HT-29 (cell line): Measurements from ENCODE around the gene AAK1. TPM values are rescaled to one million over a fixed set of nuclear protein-coding genes. Genes with fewer than 3 reads are reported as not detected.
A peak's percentile ranks its signal among the peaks of the same experiment; 100 is the strongest.

ENCODE experiments used
- DNase-seq: peaks from one replicate; pipeline ENCODE4 v3.0.0-alpha.2; 2015; ENCODE audit warnings: low spot score
- total RNA-seq: library from RNA; depleted of rRNA; stranded (reverse); fragments of >200 nt; shearing (Covaris generic); gene quantifications from 2 replicates; pipeline ENCODE4 v1.2.3, GENCODE V29; 2014

The AAK1 gene
- total RNA-seq, 1 experiment from 2014 or later = 14.7 TPM

DNA sequence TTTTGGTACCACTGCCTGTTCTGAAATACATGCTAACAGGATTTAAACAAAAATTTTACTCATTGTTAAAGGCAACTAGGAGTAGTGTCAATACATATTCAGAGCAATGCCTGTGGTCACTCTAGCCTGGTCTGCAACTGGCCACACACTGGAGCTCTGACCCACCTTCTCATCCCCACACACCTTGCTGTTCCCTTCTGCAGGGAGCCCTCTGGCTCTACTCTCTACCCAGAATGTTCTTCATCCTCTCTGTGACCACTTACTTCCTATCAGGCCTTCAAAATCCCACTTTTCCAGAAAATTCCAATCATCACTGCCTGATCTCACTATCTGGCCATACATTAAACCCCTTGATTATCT is 104.0 kb downstream of the AAK1 start:
- no peak for DNase-seq

DNA sequence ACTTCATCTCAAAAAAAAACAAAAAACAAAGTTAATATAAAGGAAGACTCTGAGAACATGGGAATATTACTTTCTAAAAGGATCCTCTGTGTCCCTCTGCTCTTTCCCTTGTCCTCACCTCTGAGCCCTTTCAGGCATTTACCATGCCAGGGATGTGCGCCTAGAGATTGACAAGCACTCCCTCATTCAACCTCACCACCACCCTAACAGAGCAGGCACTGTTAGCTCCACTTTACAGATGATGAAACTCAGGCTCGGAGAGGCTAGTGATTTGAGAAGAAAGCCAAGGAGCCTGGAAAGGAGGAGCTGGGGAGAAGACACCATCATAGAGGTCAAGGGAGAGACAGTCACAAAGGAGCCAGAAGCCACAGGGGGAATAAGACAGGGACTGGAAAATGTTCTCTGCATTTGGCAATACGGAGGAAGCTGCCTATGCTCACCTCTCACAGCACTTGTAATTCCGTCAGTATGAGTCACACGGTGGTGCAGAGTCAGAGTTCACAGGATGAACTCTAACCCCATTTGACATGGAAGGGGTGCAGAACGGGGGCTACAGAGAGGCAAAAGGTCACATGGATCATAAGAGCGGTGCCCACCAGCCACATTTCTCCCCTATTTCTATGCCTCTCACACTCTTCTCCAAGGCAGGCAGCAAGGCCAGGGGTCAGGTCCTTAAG is 104.5 kb downstream of the AAK1 start:
- peak; percentile 46 for DNase-seq

DNA sequence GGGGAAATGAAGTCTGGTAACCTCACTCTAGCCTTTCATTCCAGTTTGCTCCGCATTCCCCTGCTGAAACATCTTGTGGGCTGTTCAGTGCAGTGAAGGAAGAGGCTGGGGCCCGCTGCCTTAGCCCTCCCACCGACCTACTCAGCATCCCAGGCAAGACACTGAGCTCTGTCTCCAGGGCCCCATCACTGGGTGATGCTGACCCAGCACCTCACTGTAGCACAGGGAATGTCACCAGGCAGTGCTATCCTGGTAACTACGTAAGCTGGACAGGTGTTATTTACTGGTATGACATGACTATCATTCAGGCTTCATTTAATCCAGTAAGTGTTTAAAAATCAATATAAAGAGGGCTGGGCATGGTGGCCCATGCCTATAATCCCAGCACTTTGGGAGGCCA is 105.3 kb downstream of the AAK1 start:
- no peak for DNase-seq

DNA sequence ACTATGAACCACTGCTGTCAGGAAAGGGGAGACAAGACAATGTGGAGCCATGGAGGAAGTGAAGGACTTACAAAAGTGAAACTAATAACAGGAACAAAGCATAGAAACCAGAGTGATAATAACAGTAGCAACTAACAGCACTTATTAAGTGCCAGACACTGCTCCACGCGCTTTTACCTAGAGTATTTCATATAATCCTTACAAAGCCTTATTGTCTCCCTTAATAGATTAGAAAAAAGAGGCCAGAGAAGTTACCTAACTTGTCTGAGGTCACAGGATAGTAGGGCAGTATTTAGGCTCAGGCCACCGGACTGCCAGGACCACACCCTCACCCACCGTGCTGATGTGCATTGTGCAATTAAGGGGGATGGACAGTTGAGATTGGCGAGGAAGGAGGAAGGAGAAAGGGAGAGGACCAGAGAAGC is 107.7 kb downstream of the AAK1 start:
- no peak for DNase-seq

DNA sequence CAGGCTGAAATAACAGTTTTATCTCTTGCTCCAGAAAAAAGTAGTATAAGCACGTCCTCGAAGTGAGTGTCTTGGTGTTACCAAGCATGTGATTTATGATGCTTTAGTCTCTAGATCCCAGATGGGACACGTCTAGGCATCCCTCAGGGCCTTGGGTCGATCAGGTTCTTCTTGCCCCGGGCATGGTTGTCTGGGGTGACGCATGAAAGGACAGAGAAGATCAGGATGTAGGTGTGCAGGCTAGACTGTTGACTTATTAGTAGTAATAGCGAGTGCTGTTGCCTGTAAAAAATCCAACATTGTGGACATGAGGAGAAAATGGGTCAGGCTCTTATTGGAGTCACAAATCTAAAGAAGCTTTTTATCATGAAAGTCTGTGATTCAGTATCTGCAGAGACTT is 112.4 kb downstream of the AAK1 start:
- no peak for DNase-seq

DNA sequence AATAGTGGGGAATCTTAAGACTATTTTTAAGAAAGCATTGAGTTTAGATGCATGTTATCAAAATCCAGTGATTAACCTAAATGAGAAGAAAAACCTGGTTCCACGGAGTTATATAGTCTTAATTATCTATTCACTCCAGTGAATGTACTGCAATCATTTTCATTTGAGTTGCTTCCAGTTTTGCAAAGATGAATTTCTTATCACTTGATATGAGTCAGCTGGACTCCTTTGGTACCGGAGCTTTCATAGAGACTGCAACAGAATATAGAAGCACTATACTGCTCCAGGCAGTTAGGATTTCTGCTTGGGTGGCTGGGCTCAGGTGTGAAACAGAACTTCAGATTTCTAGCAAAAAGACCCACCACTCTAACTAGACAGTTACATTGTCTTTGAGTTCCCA is 114.1 kb downstream of the AAK1 start:
- no peak for DNase-seq

DNA sequence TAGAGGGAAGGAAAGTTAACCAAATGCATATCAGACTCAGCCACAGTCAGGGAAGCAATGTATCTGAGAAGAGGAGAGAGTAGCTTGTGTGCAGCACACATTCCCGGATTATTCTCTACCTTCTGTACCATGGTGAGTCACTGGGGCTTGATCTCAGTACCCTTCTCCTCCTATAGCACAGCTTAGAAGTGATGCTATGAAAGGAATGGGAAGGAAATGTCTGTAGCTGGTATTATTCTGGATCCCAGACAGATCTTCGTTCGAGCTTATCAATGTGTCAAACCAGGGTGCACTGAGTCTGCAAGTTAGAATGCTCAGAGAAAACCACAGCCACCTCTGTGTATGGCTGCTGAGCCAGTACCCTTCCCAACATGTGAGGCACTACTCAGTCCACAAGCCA is 118.3 kb downstream of the AAK1 start:
- no peak for DNase-seq

DNA sequence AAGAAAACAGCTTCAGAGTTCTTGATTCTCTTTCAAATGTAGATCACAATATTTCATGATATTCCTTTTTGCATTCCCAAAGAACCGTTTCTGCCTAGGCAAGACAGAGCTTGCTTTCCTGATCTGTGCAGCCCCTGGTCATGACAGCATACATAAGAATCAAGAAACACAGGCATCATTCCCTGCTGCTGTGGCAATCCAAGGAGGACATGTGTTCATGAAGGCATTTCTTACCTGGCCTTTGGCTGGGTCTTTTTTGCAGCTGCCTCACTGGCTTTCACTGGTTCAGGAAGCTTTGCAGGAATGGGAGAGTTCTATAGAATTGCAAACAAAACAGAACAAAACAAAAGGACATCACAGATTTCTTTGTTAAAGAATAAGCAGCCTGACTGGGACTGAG is 118.7 kb downstream of the AAK1 start:
- DNase-seq = no peak

DNA sequence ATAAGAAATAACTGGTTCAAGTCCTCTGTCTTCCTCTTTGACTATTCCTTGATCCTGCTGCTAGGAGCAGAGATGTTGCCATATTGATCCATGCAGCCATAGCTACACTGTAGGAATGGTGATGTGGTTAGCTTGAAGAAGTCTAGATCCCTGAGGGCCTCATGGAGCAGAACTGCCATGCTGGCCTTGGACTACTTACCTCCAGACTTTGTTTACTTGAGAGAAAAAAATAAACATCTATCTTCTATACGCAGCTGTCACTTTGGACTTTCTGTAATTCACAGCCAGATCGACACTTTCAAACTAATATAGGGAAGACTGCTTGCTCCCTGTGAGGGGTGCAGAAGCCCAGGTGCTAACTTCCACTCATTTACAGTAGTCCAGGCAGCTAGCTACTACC is 121.8 kb downstream of the AAK1 start:
- no peak for DNase-seq

DNA sequence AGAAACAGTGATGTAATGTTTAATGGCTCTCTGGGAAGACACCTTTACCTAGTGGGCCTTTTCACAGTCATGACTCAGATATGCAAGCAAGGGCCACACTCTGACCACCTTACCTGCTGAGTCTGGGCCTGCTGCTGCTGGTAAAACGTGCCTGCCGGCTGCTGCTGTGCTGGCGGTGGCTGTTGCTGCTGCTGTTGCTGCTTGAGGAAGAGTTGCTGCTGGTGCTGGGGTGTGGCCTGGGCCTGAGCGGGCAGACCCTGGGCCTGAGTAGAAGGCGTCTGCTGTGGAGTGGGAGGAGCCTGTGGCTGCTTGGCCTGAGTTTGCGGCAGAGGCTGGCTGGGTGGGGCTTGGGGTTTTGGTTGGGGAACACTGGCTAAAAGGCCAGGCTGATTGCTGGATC is 124.7 kb downstream of the AAK1 start:
- DNase-seq = no peak

DNA sequence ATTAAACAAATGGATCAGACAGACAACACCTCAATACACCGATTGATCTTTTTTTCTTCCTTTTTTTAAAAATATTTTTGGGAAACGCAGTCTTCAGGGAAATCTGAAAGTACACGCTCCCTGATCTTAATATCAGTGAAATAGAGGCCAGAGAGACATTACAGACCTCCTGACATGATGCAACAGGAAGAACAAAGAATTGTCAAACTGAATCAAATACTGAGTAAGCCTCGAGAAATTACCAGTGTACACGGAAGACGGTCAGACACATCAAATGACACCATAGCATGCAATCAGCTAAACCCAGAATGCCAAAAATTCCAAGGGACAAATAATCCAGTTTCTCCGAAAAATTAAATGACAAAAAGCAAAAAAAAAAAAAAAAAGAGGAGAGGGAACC is 126.1 kb downstream of the AAK1 start:
- DNase-seq = no peak

DNA sequence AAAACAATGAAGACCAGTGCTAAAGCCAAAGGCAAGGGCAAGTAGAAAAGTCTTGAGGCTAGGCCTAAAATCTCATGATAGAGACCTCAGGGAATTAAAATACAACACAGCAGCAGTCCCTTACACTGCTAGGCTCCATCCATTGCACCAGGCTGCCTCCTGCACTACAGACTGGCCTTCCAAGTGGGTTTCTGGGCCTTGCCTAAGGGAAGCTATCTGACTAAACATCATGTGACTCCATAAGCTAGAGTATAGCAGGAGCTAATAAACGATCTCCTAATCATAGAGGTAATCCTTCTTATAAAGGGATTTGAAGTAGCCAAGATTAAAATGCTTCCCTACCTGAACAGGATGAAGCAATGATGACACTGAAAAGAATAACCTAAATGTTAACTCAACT is 128.7 kb downstream of the AAK1 start:
- DNase-seq = no peak

DNA sequence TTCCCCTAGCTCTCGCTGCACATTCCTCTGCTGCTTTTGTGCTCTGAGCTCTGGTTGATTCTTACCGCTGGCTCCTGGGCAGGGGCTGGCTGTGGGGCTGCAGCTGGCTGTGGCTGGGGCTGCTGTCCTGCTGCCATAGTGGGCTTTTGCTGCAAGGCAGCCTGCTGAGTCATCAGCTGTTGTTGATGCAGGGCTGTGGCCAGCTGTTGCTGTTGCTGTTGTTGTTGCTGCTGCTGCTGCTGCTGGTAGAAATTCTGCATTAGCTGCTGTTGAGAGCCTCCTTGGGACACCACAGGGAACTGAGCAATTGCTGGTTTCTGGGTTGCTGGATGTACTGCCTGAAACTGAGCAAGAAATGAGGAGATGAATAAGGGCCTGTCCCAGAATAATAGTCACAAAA is 129.1 kb downstream of the AAK1 start:
- no peak for DNase-seq

DNA sequence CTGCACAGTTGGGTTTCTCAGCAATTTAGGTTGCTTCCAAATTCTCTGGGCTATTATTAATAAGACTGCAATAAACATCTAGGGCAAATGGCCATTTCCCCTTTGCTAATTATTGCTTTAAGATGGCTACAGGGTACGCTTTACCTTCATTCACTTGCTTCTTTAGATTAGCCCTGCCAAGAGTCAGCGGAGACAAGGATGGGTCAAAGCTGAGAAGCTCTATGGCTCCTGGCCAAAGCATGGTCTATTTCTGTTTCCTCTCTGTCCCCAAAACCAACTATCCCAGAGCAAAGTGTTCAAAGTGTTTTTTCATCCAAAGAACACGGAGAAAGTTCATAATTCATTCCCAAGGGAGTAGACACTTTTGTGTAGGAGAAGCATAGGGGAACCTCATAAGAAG is 131.1 kb downstream of the AAK1 start:
- DNase-seq = no peak

DNA sequence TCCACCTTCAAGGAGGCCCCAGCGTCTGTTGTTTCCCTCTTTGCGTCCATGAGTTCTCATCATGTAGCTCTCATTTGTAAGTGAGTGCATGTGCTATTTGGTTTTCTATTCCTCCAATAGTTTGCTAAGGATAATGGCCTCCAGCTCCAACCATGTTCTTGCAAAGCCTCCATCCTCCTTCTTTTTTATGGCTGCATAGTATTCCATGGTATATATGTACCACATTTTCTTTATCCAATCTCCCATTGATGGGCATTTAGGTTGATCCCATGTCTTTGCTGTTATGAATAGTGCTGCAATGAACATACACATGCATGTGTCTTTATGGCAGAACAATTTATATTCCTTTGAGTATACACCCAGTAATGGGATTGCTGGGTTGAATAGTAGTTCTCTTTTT is 133.3 kb downstream of the AAK1 start:
- DNase-seq = no peak

DNA sequence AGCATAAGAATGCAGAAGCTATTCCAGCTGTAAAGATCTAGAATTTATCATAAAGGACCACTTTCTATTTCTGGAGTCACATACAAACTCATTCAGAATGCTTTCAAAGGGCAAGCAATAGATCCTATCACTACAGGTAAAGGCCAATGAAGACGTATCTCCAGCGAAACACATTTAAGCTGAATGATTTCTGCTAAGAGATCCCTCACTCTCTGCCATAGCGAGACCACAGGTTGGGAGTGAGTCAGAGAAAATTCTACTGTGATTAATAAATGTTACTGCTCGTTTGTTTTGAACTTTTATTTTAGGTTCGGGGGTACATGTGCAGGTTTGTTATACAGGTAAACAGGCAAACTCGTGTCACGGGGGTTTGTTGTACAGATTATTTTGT is 133.8 kb downstream of the AAK1 start:
- no peak for DNase-seq

DNA sequence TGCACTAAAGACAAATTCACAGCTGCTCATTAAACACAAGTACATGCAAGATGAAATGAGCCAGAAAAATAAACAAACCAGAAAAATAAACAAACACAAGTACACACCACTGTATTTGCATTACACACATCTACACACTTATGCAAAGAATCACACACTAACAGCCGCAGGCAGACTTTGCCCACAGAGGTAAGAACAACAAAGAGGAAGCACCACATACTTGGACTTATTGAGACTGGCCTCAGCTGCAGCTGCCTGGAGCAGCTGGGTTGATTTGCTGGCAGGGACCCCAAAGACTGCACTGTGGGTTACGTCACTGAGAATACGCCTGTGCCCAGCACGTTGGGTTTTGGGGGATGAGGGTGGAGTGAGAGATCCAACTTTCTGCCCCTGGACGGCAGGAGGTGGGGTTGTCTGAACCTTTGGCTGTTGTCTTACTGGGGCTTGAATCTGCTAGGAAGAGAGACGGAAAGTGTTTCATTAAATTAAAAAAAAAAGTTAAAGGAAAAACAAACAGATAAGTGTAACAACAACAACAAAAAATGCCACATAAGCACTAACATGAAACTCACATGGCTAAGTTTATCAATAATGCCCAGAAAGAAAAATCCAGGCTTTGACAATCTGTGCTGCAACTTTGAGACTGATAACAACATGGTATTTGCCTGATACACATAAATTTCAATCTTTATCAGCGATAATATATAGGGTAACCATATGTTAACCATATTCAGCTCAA is 134.4 kb downstream of the AAK1 start:
- no peak for DNase-seq

DNA sequence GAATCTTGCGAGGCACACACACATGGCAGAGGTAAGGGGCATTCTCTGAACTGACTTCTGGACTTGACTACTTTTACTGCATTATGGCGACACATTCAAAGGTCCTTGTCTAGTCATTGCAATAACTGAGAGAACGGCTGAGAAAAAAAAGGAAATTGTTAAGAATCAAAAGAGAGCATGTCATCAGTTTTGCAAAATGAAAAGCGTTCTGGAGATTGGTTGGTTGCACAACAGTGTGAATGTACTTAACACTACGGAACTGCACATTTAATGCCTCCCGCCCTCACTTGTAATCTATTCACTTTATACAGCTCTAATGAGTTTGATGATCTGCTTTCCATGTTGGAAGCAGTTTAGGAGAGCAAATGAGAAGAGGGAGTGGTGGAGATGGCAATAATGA is 137.8 kb downstream of the AAK1 start:
- DNase-seq = no peak

DNA sequence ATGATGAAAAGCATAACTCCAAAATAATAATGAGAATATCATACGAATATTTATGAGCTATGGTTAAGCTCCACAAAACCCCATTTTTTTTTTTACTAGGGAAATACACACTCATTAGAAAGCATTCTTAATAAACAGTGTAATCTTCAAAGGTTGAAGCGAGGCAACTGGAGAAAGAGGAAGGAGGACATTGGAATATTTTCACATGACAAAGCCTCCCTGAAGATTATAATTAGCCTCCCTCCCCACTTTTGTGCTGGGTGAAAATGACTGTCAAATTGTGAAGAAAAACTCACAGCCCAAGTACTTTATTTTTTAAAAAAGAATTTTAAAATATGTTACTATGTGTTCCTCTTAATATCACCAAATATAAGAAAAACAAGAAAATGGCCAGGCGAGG is 142.2 kb downstream of the AAK1 start:
- no peak for DNase-seq

DNA sequence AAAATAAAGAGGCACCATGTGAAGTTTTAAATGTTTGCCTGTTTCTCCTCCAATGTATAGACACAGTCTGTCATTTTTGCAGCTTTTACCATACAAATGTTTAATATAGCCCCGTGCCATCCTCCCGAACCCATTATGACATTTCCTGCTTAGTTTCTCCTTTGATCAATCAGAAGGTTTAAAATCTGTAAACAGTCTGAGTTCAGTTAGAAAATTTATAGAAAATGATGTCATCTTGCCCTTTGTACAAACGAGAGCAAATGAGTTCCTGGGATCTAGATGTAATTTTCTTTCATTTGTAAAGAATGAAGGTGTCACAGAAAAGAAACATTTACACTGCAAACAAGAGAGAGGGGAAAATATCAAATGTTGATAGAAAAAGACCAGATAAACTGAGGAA is 143.6 kb downstream of the AAK1 start:
- DNase-seq = peak; percentile 9

DNA sequence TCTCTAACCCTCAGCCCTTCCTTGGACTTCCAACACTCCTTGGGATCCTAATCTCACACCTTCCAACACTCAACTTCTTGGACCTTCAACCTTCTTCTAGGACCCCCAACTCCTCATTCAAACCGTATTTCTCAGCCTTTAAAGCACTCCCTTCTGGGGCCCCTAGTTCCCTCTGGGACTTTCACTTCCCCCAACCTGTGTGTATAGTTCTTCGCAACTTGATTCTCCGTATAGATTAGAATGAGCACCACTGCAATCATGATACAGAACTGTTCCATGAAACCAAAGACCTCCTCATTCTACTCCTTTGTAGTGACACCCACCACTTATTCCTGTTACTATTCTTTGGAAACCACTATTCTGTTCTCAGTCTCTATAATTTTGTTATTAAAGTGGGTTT is 144.3 kb downstream of the AAK1 start:
- DNase-seq = no peak

DNA sequence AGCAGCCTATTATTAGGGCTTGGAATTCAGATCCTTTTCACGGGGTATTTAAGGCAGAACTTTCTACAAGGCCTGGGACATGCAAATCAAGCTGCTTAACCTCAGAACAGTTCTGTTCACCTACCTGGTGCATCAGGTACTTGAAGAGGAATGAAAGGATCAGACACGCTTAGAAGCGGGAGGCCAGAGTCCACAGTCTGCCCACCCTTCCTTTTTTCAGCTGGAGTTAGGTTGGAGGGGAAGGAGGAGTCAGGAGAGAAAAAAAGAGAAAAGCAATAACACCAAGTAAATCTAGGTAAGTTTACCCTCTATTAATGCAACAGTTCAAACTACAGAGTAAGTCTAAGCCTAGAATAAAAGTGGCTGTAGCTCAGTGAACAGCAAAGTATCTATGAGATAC is 147.7 kb downstream of the AAK1 start:
- DNase-seq = peak; percentile 23

DNA sequence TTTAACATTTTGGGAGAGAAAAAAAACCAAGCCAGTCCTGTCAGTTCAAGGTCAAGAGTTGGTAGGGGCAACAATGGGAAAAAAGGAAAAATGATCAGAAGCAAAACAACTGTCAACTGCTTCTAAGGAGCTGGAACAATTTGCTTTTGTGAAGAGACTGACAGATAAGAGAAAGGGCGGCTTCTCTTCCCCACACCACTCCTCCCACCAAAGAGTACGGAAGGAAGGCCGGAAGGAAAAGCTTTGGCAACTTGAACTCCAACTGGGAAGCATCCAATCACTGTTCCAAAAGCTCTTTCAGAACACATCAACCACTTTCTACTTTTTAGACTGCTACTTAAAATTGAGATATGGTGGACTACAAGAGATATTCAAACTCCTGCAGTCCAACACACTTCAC is 148.5 kb downstream of the AAK1 start:
- no peak for DNase-seq

DNA sequence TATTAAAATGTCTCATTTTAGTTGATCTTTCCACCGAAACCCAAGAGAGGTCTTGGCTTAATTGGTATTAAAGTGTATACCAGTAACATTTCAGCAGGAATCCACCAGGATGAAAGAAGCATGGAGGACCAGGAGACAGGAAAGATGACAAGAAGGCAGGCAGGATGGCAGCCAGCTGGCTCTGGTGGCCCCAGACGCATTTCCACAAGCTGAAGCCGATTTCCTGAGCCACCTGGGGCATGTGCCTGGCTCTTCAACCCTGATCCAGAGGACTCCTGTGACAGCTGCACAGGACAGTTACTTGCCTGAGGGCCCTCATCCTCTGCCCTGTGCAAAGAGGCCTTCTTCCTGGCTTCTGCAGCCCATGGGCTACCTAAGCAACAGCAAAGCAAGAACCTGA is 149.4 kb downstream of the AAK1 start:
- no peak for DNase-seq
